Measurements from ENCODE around the gene UGT1A4. TPM values are rescaled to one million over a fixed set of nuclear protein-coding genes. Genes with fewer than 3 reads are reported as not detected.

Gene UGT1A4
- total and polyA plus RNA-seq, 2 of the 8 experiments (the other 6 are each of a cell fraction or from before 2014, with no cell fraction given) = not detected

GRCh38 chr2:233775414-233775813, 56.9 kb downstream of the UGT1A4 start:
- Histone ChIP-seq H3K23me2 (ENCODE audit: low read depth, low read length) (peaks cover 2% of the 10 kb centered on the region; the same call in 1 of the 2 replicates), H3K9ac (replicated peaks in 1 of 4; ENCODE audit: extremely low read depth in 1 of 4, low read depth in 3 of 4, low read length in 3 of 4) (no peak overlapping the region), H3K18ac (ENCODE audit: extremely low read depth, low read length) (no peak overlapping the region), H3K56ac (replicated peaks; ENCODE audit: insufficient read length, low read depth, low read length) (no peak overlapping the region), H4K20me1 (replicated peaks in 1 of 2; ENCODE audit: control insufficient read depth in 1 of 2, insufficient read depth in 2 of 2, low read length in 2 of 2) (no peaks in the 10 kb centered on the region), H3K27me3 (replicated peaks in 1 of 4; ENCODE audit: control insufficient read depth in 3 of 4, extremely low read depth in 1 of 4, insufficient read depth in 3 of 4, low read length in 3 of 4) (no peaks in the 10 kb centered on the region), H3K4me3 (ENCODE audit: extremely low read depth in 1 of 4, insufficient read depth in 2 of 4, low read depth in 3 of 4, low read length in 4 of 4) (no peak overlapping the region), H3K4me2 (ENCODE audit: insufficient read depth in 1 of 2, low read depth in 2 of 2, low read length in 2 of 2) (no peak overlapping the region), H2BK5ac (ENCODE audit: low read depth, low read length) (no peak overlapping the region), H4K5ac (ENCODE audit: insufficient read length, low read depth, low read length) (no peak overlapping the region), H4K91ac (replicated peaks; ENCODE audit: insufficient read length, low read length) (no peak overlapping the region), H2AK5ac (ENCODE audit: low read depth, low read length) (no peak overlapping the region), H4K8ac (ENCODE audit: extremely low read depth, insufficient read depth, low read length) (no peak overlapping the region), H2AFZ (ENCODE audit: low read length) (no peak overlapping the region), H2BK20ac (ENCODE audit: low read length) (no peak overlapping the region), H3K79me2 (ENCODE audit: control insufficient read depth in 1 of 2, insufficient read depth in 2 of 2, low read length in 2 of 2) (no peaks in the 10 kb centered on the region), H3K9me3 (ENCODE audit: insufficient read depth in 2 of 2, low read depth in 1 of 2, low read length in 1 of 2) (peaks cover 12 to 13% of the 10 kb centered on the region in 2 experiments; a peak in 3 of 4 replicates), H3K79me1 (ENCODE audit: low read depth, low read length) (no peaks in the 10 kb centered on the region), H3K27ac (ENCODE audit: low read depth, low read length) (no peak overlapping the region), H3K4ac (replicated peaks; ENCODE audit: insufficient read length, low read depth, low read length) (no peak overlapping the region), H3K14ac (ENCODE audit: insufficient read length) (no peak overlapping the region), H3K4me1 (replicated peaks in 1 of 4; ENCODE audit: control insufficient read depth in 3 of 4, insufficient read depth in 4 of 4, low read length in 3 of 4) (no peaks in the 10 kb centered on the region), H2BK12ac (ENCODE audit: low read depth, low read length) (no peak overlapping the region), H2BK120ac (replicated peaks; ENCODE audit: low read depth, low read length) (no peak overlapping the region), H2BK15ac (ENCODE audit: low read length) (no peak overlapping the region), H3K36me3 (ENCODE audit: control insufficient read depth in 2 of 4, insufficient read depth in 4 of 4, low read length in 3 of 4) (no peaks in the 10 kb centered on the region), H3K23ac (ENCODE audit: insufficient read length) (no peak overlapping the region)
- TF ChIP-seq USF2 (IDR thresholded peaks at IDR 0.05; ENCODE audit: low read length) = no peak
- TF ChIP-seq EZH2 (IDR thresholded peaks at IDR 0.05; ENCODE audit: low read depth, low read length, severe bottlenecking) = no peak
- TF ChIP-seq BCL11A (IDR thresholded peaks at IDR 0.05; ENCODE audit: low read depth in 2 of 2, low read length in 2 of 2) = no peak
- no peak for TF ChIP-seq CTBP2 (IDR thresholded peaks at IDR 0.05; ENCODE audit: borderline replicate concordance, insufficient read depth, insufficient read length, low read length)
- no peak for TF ChIP-seq ATF2 (IDR thresholded peaks at IDR 0.05; ENCODE audit: low read length)
- no peak for TF ChIP-seq KDM4A (IDR thresholded peaks at IDR 0.05; ENCODE audit: low read depth, low read length, severe bottlenecking)
- ChIA-PET CTCF (ENCODE audit: partially characterized antibody) (no interaction called here), POLR2A (ENCODE audit: partially characterized antibody) (no interaction called here)
- no peak for DNase-seq (ENCODE audit: low read depth in 1 of 2, low spot score in 2 of 2)
- no peak for FAIRE-seq
- WGBS, 2 experiments (ENCODE audit: extremely low coverage in 1 of 2, insufficient coverage in 1 of 2, insufficient read length in 1 of 2, insufficient replicate concordance in 2 of 2, low coverage in 1 of 2, low lambda C conversion rate in 2 of 2, missing lambda C conversion rate in 1 of 2) = 84% methylated on average over 6 of the region's 6 CpGs; no CpG with 5 or more reads in 1 of the 2 experiments
